Left ventricle myocardium inferior (tissue), 1 donor: ENCODE measurements around the gene LRRC8D. TPM values are rescaled to one million over a fixed set of nuclear protein-coding genes. Genes with fewer than 3 reads are reported as not detected.

ENCODE experiments used
- DNase-seq: peaks from one replicate; pipeline ENCODE4 v3.0.0-alpha.2; 2020
- H3K27ac ChIP-seq: fragments of 200-600 bp; replicated peaks from 2 replicates; pipeline ENCODE4 v1.8.0; 2021
- H3K27me3 ChIP-seq: fragments of 200-600 bp; 2 replicates; pipeline ENCODE4 v1.8.0; 2021; ENCODE audit warnings: low read depth
- H3K36me3 ChIP-seq: fragments of 200-600 bp; 2 replicates; pipeline ENCODE4 v1.8.0; 2021
- H3K4me1 ChIP-seq: fragments of 200-600 bp; 2 replicates; pipeline ENCODE4 v1.8.0; 2021
- H3K4me3 ChIP-seq: fragments of 200-600 bp; 2 replicates; pipeline ENCODE4 v1.8.0; 2021; ENCODE audit warnings: mild to moderate bottlenecking, moderate library complexity
- H3K9me3 ChIP-seq: fragments of 200-600 bp; replicated peaks from 2 replicates; pipeline ENCODE4 v1.8.0; 2021
- intact Hi-C: fragments of 100-400 bp; cut with micrococcal nuclease; formaldehyde crosslinking; loops from one replicate; pipeline ENCODE4 v1.11.0; 2022
- total RNA-seq: library from RNA; stranded (reverse); fragmentation: NEBNext Ultra II Directional; extraction: Animal tissue kit (Norgen Biotek cat#: 25700); gene quantifications from one replicate; pipeline ENCODE4 v1.2.1, GENCODE V29; 2021
- TF ChIP-seq, protein P1 (sequence below): fragments of 200-600 bp; IDR thresholded peaks from 2 replicates; pipeline ENCODE4 v1.8.0; 2021; ENCODE audit warnings: antibody characterized with exemption, mild to moderate bottlenecking, borderline replicate concordance
- donor health status: DM: no; HTN: yes; CAD: no; lungs with severe emphysema.

The LRRC8D gene
- total RNA-seq, 1 donor from 2014 or later: 6.4 TPM

GRCh38 chr1:89837036-89837481 is 16.2 kb downstream of the LRRC8D start:
- intact Hi-C loops: no loop called here
- H3K4me3 ChIP-seq: no peak overlapping the region
- TF ChIP-seq, protein P1, sequence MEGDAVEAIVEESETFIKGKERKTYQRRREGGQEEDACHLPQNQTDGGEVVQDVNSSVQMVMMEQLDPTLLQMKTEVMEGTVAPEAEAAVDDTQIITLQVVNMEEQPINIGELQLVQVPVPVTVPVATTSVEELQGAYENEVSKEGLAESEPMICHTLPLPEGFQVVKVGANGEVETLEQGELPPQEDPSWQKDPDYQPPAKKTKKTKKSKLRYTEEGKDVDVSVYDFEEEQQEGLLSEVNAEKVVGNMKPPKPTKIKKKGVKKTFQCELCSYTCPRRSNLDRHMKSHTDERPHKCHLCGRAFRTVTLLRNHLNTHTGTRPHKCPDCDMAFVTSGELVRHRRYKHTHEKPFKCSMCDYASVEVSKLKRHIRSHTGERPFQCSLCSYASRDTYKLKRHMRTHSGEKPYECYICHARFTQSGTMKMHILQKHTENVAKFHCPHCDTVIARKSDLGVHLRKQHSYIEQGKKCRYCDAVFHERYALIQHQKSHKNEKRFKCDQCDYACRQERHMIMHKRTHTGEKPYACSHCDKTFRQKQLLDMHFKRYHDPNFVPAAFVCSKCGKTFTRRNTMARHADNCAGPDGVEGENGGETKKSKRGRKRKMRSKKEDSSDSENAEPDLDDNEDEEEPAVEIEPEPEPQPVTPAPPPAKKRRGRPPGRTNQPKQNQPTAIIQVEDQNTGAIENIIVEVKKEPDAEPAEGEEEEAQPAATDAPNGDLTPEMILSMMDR: no peak
- H3K27me3 ChIP-seq: no peaks in the 10 kb centered on the region
- H3K36me3 ChIP-seq: no peaks in the 10 kb centered on the region
- H3K4me1 ChIP-seq: peaks cover 56% of the 10 kb centered on the region
- H3K9me3 ChIP-seq: no peaks in the 10 kb centered on the region
- no peak overlapping the region for H3K27ac ChIP-seq
- DNase-seq: no peak

- DNase-seq: no peak
- Histone ChIP-seq H3K4me1 (peaks cover 56% of the 10 kb centered on the region), H3K4me3 (no peak overlapping the region), H3K27ac (no peak overlapping the region), H3K36me3 (no peaks in the 10 kb centered on the region), H3K9me3 (no peaks in the 10 kb centered on the region), H3K27me3 (no peaks in the 10 kb centered on the region)
- TF ChIP-seq, protein P1: no peak
- intact Hi-C loops: no loop called here
These were observed 16.7 kb downstream of the LRRC8D start for GRCh38 chr1:89837510-89837909.

DNA sequence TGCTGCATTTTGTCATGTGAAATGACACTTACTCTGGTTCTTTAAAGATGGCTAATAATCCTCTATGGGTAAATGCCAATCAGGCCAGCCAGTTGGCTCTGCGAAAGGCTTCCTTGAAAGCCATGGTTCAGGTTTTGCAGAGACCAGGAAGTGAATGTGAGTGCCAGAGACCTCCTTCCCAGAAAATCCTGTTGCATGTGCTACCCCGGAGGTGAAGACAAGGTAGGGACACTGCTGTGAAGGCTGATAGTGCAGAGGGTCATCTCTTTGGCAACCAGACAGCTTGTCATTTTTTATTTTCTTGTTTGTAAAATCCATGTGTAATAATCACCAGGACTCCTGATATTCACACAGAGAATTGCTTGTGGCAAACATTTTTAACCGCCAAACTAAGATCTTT is 18.7 kb downstream of the LRRC8D start:
- Histone ChIP-seq H3K27me3 (no peaks in the 10 kb centered on the region), H3K4me1 (peaks cover 58% of the 10 kb centered on the region), H3K36me3 (no peaks in the 10 kb centered on the region), H3K27ac (no peak overlapping the region), H3K9me3 (no peaks in the 10 kb centered on the region), H3K4me3 (no peak overlapping the region)
- DNase-seq: no peak
- TF ChIP-seq, protein P1: no peak
- intact Hi-C loops: no loop called here

GRCh38 chr1:89841507-89841906 is 20.7 kb downstream of the LRRC8D start:
- intact Hi-C loops: loop anchor here (10.0 kb wide), 1 partner anchor 143 kb away; no protein-coding TSS in a partner anchor
- H3K9me3 ChIP-seq: no peaks in the 10 kb centered on the region
- no peak for DNase-seq
- no peak overlapping the region for H3K4me3 ChIP-seq
- peaks cover 39% of the 10 kb centered on the region for H3K4me1 ChIP-seq
- TF ChIP-seq, protein P1: no peak
- no peak overlapping the region for H3K27ac ChIP-seq
- H3K27me3 ChIP-seq: no peaks in the 10 kb centered on the region
- no peaks in the 10 kb centered on the region for H3K36me3 ChIP-seq

DNA sequence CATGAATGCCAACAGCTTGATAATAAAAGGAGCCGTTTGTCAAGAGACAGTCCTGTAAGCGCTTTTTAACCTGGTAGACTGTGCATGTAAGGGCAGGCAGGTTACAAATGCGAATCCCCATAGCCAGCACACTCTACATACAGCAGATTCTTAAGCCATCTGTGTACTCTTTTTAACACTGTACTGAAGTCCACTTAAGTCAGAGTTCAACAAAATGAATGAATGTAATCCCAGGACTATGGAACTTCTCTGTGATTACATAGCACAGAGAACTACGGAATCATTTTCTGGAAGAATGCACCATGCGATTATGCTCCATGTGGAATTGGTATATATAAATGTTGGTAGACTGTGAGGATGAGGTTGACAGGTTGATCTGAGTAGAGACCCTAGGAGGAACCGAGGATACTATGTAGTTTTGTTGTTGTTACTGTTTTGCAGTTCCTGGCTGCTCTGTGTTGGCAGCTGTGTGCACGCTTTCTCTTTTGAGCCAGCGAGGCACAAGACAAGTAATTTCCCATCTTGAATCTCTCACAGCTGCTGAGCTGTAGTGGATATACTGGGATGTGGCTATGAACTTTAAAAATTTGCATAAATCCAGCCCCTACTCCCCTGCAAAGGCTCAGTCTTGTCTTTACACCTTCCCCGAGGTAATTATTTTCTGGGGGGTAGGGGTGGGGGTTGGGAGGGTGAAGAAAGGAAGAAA is 21.9 kb downstream of the LRRC8D start:
- H3K27ac ChIP-seq: peak overlapping the region; percentile 84
- no peaks in the 10 kb centered on the region for H3K27me3 ChIP-seq
- H3K4me1 ChIP-seq: peaks cover 31% of the 10 kb centered on the region
- intact Hi-C loops: loop anchor here (10.0 kb wide), 1 partner anchor 142 kb away; no protein-coding TSS in a partner anchor
- H3K36me3 ChIP-seq: no peaks in the 10 kb centered on the region
- no peak for DNase-seq
- no peaks in the 10 kb centered on the region for H3K9me3 ChIP-seq
- TF ChIP-seq, protein P1: no peak
- peak overlapping the region; percentile 84 for H3K4me3 ChIP-seq
